GM21717 (cell line): ENCODE measurements around the gene ACOX1.

Source experiments
- ATAC-seq: cut with Tn5 transposase; IDR thresholded peaks from one replicate; pipeline ENCODE4 v1.9.1; 2021; ENCODE audit warnings: mild to moderate bottlenecking, moderate library complexity; ENCODE audit not compliant: unreplicated experiment

Gene ACOX1

DNA sequence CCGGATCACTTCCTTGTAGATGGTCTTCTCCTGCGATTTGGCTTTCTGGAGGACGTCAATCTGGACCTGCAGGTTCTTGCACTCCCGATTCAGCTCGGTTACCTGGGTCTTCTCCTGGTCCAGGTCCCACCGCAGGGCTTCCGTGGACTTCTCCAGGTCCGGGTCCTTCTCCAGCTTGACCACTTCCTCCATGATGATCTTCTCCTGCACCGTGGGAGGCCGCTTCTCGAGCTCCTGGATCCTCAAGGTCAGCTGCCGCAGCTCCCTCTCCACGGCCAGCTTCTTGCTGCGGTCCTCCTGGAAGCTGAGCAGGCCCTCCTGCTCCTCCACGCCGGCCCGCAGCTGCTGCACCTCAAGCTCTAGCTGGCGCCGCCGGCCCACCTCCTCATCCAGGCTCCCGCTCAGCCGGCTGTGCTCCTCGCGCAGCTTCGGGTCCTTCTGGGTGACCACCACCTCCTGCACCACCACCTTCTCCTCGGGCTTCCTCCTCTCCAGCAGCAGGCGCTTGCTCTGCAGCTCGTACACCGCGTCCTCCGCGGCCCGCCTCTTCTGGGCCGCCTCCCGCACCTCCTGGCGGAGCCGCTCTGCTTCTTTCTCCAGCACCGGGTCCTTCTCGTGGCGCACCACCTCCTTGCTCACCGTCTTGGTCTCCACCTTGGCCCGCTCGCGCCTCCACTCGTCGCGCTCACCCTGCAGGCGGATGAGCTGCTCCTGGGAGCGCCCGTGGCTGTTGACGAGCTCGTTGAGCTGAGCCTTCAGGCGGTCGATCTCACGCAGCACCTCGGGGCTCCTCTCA is 29.9 kb upstream of the ACOX1 start:
- no peak for ATAC-seq

DNA sequence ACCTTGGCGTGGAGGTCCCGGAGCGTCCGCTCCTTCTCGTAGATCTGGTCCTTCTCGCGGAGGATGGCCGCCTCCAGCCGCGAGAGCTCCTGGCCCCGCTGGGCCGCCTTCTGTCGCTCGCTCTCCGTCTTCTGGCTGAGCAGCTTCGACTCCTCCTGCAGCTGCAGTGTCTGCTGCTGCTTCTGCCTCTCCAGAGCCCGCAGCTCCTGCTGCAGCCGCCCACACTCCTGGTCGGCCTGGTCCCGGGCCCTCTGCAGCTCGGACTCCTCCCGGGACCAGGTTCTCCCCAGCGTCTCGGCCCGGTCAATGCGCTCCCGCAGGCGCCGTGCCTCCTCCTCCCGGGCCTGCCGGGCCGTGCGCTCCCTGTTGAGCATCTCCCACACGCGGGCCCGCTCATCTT is 29.2 kb upstream of the ACOX1 start:
- ATAC-seq: no peak

DNA sequence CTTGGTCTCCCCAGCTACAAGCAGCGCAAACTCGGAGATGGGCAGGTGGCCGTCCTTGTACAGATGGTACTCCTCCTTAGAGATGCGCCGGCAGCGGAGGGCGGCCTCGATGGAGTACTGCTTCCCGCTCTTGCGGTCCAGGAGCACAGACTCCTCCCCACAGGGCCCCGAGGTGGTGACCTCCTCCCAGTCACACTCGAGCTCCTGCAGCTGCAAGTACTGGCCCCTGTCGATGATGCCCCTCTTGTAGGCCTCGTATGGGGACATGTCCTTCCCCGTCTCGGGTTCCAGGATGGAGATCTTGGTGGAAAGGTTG is 28.8 kb upstream of the ACOX1 start:
- no peak for ATAC-seq

DNA sequence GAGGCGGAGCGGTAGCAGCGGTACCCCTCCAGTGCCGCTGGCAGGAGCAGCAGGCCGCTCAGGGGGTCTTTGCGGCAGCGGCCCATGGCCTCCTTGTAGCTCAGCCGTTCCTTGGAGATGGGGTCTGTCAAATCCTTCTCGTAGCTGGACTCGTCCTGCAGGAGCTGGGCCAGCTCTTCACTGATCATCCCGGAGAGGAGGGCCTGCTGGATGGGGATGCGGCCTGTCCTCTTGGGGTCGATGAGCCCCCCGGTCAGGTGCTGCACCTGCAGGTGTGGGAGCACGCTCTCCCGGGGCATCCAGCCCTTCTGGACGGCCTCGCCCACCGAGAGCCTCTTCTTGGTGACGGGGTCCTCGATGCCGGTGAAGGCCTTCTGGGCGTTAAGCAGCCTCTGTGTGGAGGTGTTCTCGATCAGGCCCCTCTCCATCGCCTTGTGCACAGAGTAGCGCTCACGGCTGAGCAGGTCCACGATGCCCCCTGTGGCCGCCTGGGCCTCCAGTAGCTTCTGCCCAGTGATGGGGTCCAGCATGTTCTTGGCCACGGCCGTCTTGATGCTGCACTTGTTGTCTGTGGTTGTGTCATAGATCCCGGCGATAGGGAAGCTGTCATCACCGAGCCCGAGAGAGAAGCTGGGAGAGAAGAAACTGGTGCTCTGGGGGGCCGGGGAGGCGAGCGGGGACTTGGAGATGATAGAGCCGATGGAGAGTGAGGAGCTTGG is 28.3 kb upstream of the ACOX1 start:
- ATAC-seq: no peak

DNA sequence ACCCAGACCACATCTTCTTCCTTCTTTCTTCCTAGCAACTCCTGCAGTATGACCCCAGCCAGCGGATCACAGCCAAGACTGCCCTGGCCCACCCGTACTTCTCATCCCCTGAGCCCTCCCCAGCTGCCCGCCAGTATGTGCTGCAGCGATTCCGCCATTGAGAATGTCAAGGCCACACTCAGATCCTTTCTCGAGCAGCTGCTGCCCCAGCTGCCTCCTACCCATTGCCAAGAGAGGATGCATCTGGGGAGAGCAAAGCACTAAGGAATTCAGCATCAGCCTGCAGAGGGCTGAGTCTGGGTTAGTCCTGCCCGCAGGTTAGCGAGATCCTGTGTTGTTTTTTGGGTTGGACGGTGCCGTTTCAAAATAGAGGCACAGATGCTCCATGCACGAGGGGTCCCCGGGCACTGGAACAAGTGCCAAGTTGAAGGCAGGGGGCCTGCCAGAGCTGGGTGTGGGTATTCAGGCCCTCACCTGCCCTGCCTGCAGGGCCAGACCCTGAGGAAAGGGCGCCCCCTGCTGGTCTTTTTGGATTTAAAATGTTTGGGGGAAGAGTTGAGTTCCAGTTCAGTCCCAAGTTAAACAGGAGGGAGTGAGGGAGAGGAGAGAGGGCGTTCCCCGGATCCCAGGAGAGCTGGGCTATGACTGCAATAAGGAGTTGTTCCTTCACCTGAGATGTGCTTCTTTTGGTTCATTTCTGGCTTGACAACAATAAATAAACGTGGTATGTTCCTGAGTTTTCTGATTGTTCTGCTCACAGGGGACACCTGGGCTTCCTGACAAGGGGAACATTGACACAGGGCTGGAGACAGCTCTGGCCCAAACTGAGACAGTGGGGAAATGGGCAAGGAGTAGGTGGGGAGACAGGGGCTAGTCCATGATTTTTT is 26.5 kb upstream of the ACOX1 start:
- ATAC-seq: no peak

DNA sequence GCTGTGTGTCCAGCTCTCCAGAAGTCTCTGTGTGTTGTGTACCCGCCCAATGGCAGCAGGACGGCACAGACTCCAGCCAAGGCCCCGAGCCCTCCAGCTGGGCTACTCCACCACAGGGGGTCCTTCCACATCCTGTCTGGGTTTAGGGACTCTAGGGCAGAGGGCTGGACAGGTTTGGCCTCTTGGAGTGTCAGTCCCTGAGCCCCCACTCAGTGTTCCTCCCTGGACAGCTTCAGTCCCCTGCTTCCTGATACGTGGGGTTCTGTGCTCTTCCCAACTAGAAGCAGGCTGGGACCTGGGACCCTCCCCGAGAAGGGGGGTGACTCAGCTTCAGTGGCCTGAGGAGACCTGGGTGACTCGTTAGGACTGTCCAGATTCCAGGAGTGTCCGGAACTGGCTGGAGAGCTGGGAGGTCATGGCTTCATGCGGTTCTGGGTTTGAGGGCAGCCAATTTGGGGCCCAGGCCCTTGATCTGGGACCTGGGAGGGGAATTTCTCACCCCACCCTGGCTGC is 25.8 kb upstream of the ACOX1 start:
- no peak for ATAC-seq

DNA sequence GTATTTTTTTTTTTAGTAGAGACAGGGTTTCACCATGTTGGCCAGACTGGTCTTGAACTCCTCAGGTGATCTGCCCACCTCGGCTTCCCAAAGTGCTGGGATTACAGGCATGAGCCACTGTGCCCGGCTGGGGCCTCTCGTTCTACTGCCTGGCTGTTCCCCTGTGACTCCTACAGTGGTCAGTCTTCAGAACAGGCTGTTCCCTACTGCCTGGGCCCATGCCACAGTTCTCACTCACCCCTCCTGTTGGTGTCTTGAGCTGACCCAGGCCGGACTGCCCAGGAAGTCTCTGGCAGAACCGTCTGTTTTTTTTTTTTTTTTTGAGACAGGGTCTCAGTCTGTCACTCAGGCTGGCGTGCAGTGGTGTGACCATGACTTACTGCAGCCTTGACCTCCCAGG is 24.9 kb upstream of the ACOX1 start:
- ATAC-seq: no peak

DNA sequence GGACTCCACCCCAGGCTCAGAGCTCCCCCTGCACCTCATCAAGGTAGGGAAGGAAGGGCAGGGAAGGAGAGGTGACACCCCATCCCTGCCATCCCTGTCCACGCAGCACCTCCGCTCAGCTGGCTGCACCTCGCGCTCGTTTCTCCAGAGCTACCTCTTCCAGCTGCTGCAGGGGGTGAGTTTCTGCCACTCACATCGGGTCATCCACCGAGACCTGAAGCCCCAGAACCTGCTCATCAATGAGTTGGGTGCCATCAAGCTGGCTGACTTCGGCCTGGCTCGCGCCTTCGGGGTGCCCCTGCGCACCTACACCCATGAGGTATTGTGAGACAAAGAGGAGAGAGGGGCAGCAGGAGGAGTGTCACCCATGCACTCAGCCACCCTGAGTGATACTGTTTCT is 23.1 kb upstream of the ACOX1 start:
- ATAC-seq: no peak

DNA sequence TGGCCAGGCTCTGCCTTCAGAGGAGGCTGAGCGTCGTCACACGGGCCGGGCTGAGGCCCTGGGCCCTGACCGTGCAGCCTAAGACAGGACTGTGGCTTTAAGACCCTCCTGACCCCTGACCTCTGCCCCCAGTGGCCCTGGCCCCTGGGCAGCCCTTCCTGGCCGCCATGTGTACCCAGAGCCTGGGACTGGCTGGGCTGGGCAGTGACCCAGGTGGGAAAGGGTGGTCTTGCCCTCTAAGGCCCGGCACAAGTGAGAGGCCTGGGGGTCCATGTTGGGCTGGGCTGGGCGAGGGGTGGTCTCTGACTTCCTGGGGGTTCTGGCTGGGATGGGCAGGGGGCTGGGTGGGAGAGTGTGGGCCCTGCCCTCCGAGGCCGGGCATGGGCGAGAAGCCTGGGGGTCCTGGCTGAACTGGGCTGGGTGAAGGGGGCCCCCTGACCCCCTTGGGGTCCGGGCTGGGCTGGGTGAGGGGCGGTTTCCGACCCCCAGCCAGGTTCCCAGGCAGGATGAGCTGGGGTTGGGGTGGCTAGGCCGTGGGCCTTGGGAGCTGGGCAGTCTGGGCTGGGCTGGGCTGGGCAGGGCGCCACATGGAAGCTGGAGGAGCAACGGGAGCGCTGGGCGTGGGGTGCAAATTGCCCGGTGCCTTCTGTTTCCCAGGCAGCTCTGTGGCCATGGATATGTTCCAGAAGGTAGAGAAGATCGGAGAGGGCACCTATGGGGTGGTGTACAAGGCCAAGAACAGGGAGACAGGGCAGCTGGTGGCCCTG is 22.0 kb upstream of the ACOX1 start, which contains the start of gene CDK3:
CDK3 (plus strand) TSS at position 101 of the 767 bp plus-strand sequence; CDS start at position 672, 571 bp downstream.
- ATAC-seq: no peak

DNA sequence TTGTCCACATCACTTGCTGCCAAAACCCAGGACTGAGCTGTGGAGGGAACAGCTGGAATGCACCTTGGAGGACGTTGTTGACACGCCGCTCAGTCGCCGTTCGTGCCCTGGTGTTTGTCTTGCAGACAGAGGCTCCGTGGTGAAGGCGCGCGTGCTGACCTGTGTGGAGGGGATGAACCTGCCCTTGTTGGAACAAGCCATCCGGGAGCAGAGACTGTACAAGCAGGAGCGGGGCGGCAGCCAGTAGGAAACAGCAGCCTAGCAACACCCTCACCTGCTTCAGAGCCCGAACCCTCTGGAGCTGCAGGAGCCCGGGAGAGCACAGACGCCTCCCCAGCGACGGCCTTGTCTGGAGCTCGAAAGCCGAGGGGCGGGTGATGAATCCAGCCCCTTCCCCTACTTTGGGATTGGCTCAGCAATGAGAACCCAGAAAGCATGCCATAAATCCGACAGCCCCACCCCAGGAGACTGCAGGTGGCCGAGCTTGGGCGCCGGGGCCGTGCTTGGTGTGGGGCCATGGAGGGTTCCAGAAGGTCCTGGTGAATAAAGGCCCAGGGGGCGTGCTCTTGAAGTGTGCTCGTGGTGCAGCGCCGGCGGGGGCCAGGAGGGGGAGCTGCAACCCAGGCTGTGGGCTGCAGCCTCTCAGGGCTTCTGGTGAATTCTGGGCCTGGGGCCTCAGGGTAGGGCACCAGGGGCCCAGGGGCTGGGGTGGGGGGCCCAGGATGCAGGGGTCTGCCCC is 21.2 kb upstream of the ACOX1 start:
- no peak for ATAC-seq

DNA sequence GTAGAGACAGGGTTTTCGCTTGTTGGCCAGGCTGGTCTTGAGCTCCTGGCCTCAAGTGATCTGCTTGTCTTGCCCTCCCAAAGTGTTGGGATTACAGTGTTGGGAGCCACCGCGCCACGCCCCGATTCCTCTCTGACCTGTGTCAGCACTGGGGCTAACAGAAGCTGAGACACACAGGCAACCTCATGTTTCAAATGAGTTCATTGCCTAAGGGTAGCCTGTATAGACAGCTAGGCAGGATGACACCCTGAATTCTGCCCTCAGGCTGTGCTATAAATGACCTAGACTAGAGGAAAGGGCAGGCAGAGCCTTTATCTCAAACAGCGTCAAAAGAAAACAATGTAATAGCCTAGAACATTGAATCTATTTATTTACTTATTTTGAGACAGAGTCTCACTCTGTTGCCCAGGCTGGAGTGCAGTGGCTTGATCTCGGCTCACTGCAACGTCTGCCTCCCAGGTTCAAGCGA is 19.4 kb upstream of the ACOX1 start:
- no peak for ATAC-seq

DNA sequence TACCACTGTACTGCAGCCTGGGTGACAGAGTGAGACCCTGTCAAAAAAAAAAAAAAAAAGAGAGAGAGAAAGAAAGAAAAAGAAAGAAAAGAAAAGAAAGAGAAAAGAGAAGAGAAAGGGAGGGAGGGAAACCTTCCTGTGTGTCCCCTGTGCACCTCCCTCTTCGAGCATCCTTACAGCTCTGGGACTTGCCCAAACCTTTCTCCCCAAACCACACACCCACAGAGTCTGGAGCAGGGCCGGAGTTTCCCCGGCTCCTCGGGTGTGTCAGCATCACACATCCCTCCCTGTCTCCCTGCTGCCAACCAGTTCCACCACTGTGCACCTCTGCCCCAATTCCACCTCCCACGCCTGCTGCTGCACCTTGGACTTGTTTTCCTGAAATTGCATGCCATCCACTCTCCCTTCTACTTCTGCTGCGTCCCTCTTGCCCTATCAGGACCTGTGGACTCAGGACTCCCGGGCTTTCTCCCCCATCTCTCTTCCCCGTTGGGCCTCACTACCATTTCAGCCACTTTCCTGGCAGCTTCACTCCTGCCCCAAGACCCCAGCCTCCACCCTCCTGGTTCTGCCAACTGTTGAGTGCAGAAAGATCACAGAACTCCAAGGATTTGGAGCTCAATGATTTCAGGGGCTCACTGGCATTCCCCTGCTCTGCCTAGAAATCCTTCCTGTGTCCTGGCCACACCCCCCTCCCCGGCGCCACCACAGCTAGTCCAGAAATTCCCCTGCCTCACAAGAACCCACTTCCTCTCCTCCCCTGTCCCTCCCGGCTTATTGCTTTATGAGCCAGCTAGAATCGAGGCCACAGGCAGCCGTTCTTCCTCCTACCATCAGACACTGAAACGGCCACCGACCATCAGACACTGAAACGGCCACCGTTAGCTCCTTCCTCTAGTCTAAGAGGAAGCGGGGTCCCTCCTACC is 18.0 kb upstream of the ACOX1 start:
- ATAC-seq: no peak

DNA sequence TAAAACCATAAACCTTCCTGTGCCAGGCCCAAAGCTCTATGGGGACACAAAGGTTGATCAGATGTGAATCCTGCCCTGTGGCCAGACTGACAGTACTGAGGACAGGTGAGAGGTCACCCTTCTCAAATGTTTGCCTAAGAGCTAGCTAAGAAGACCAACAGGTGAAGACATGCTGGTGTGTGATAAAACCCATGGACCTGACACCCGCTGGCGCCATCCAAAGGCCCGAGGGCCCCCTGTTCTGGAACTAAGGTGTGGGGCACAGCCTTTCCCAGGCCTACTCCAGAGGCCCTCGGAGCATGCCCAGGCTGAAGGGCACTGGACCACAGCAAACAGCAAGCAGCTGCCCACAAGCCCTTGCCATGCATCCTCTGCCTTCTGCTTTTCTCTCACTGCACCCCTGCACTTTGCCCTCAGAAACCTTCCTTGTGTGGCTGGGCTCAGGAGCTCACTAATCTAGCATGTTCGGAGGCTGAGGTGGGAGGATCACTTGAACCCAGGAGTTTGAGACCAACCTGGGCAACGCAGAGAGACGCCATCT is 16.5 kb upstream of the ACOX1 start:
- ATAC-seq: no peak

DNA sequence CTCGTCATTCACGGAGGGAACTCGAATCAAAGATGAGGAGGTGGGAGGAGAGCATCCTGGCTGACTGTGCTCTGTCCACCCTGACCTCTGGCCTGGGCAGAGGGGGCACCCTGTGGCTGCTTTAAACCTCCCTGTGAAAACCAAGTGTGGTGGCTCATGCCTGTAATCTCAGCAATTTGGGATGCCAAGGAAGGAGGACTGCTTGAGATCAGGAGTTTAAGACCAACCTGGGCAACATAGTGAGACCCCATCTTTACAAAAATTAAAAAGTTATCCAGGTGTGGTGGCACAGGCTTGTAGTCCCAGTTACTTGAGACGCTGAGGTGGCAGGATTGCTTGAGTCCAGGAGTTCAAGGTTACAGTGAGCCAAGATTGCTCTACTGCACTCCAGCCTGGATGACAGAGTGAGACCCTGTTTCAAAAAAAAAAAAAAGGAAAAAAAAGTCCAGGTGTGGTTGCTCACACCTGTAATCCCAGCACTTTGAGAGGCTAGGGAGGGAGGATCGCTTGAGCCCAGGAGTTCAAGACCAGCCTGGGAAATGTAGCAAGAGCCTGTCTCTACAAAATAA is 15.9 kb upstream of the ACOX1 start:
- ATAC-seq: no peak

DNA sequence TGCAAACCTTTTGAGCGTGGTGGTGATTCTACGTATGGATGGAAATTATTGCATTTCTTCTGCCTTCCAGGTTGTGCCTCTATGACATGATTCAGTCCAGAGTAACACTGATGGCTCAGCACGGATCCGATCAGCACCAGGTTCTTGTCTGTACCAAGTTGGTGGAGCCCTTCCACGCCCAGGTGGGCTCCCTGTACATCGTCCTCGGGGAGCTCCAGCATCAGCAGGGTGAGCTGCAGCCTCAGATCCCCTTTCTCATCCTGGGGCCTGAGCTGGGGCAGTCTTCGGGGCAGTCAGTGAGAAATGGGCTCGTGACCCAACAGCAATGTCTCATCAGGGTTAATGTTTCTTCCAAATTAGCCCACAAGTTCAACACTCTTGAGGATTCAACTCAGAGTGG is 12.4 kb upstream of the ACOX1 start:
- ATAC-seq: no peak

DNA sequence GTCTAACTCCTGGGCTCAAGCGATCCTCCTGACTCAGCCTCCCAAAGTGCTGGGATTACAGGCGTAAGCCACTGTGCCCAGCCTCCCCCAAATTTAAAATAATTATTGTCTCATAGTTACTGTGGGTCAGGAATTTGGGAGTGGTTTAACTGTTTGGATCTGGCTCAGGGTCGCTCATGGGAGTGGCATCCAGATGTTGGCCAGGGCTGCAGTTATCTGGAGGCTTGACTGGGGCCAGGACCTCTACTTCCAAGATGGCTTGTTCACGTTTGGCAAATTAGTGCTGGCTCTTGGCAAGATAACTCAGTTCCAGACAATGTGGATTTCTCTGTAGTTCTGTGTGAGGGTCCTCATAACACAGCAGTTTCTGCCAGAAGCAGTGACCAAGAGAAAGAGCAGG is 8.1 kb upstream of the ACOX1 start:
- no peak for ATAC-seq

DNA sequence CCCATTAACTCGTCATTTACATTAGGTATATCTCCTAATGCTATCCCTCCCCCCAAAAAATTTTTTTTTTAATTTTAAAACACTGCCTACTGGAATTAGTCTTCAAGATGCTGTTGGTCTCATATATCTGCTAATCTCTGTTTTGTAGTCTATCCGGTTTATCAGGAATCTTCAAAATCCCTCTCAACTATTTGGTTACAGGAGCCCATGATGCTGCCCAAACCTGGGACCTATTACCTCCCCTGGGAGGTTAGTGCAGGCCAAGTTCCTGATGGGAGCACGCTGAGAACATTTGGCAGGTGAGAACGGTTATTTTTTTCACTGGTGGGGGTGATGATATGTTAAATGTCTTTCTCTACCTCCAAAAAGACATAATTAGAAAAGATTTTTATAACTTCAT is 7.0 kb upstream of the ACOX1 start:
- ATAC-seq: no peak

DNA sequence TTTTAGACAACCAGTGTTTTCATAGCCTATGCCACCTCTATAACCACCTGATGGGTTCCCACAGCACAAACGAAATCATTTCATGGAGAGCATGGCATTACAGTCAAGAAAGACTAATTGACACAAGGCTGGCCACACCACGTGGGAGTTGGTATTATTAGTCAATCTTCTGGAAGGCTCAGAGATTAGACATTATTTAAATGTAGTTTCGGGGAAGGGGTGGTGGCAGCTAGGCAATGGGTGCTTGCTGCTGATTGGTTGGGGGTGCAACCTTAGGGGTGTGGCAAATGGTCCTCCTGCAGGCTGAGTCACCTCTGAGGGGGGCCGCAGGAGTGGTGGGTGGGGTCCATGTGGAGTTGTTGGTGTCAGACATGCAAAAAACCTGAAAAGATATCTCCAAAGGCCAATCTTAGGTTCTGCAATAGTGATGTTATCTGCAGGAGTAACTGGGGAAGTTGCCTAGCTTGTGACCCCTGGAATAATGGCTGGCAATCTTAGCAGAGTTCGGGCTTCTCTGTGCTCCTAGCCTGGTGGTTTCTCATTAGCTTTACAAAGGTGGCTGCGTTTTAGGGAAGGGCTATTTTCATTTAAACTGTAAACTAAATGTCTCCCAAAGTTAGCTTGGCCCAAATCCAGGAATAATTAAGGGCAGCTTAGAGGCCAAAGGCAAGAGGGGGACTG is 4.7 kb upstream of the ACOX1 start:
- no peak for ATAC-seq
